HG03196 (cell line): ENCODE results near the gene TRIM42.

ENCODE experiments used
- ATAC-seq: cut with Tn5 transposase; IDR thresholded peaks from one replicate; pipeline ENCODE4 v1.9.1; 2021; ENCODE audit not compliant: unreplicated experiment

The TRIM42 gene

GRCh38 chr3:140677764-140678163, at the start of gene TRIM42:
Gene TRIM42 (plus strand): TSS chr3:140678064. CDS start chr3:140678230, 166 bp downstream.
- no peak for ATAC-seq

- no peak for ATAC-seq
Measured at GRCh38 chr3:140628606-140629005, 49.3 kb upstream of the TRIM42 start.

- no peak for ATAC-seq
Measured at GRCh38 chr3:140629357-140630137, 48.3 kb upstream of the TRIM42 start.

GRCh38 chr3:140630366-140630765, 47.5 kb upstream of the TRIM42 start:
- ATAC-seq, result no peak

- ATAC-seq, result no peak
Measured at GRCh38 chr3:140630866-140631265, 47.0 kb upstream of the TRIM42 start.

GRCh38 chr3:140635276-140635675, 42.6 kb upstream of the TRIM42 start:
- ATAC-seq, result no peak

GRCh38 chr3:140636406-140637138, 41.3 kb upstream of the TRIM42 start:
- ATAC-seq, result no peak

GRCh38 chr3:140651287-140651686, 26.6 kb upstream of the TRIM42 start:
- ATAC-seq, result no peak

- no peak for ATAC-seq
Measured at GRCh38 chr3:140655678-140656077, 22.2 kb upstream of the TRIM42 start.

GRCh38 chr3:140664111-140664510, 13.8 kb upstream of the TRIM42 start:
- ATAC-seq, result no peak

- ATAC-seq, result no peak
Measured at GRCh38 chr3:140682586-140682985, 4.7 kb downstream of the TRIM42 start.

- no peak for ATAC-seq
Measured at GRCh38 chr3:140686128-140686527, 8.3 kb downstream of the TRIM42 start.

- no peak for ATAC-seq
Measured at GRCh38 chr3:140686948-140687347, 9.1 kb downstream of the TRIM42 start.

- no peak for ATAC-seq
Measured at GRCh38 chr3:140695361-140696061, 17.6 kb downstream of the TRIM42 start.

- no peak for ATAC-seq
Measured at GRCh38 chr3:140699516-140700231, 21.8 kb downstream of the TRIM42 start.

GRCh38 chr3:140702281-140702680, 24.4 kb downstream of the TRIM42 start:
- ATAC-seq, result no peak

- no peak for ATAC-seq
Measured at GRCh38 chr3:140703496-140703895, 25.6 kb downstream of the TRIM42 start.

GRCh38 chr3:140704733-140705132, 26.9 kb downstream of the TRIM42 start:
- ATAC-seq, result no peak

- no peak for ATAC-seq
Measured at GRCh38 chr3:140705954-140706353, 28.1 kb downstream of the TRIM42 start.

GRCh38 chr3:140706360-140706759, 28.5 kb downstream of the TRIM42 start:
- ATAC-seq, result no peak

- ATAC-seq, result no peak
Measured at GRCh38 chr3:140708815-140709214, 31.0 kb downstream of the TRIM42 start.
